Activated gamma-delta T cell treated with Interleukin-2 at 50 U/mL for 16 hours (primary cell): ENCODE data around the gene SP7.
"Not testable (repeated sequence)": the region's sequence is repeated elsewhere in the genome, so short reads cannot be mapped to it uniquely, and the experiment has no call there.

Experiments used
- DNase-seq: peaks from one replicate; pipeline ENCODE4 v3.0.0-alpha.2; 2020

Gene SP7

GRCh38 chr12:53345486-53346188 is 9.5 kb upstream of the SP7 start:
- no peak for DNase-seq

GRCh38 chr12:53344824-53345485 is 8.8 kb upstream of the SP7 start:
- peak; percentile 69 for DNase-seq

GRCh38 chr12:53344487-53344823 is 8.3 kb upstream of the SP7 start:
- DNase-seq, result peak; percentile 5

GRCh38 chr12:53343969-53344368 is 7.8 kb upstream of the SP7 start:
- DNase-seq, result no peak

GRCh38 chr12:53343449-53343848 is 7.3 kb upstream of the SP7 start:
- no peak for DNase-seq

- DNase-seq, result no peak
These were observed 4.2 kb upstream of the SP7 start for GRCh38 chr12:53340398-53340797.

GRCh38 chr12:53338916-53339315 is 2.8 kb upstream of the SP7 start:
- DNase-seq, result no peak

GRCh38 chr12:53338017-53338416 is 1.9 kb upstream of the SP7 start:
- DNase-seq, result peak; percentile 28

- no peak for DNase-seq
These were observed 1.3 kb downstream of the SP7 start for GRCh38 chr12:53334822-53335221.

GRCh38 chr12:53333845-53334244 is 2.3 kb downstream of the SP7 start:
- DNase-seq, result no peak

GRCh38 chr12:53333289-53333688 is 2.9 kb downstream of the SP7 start:
- no peak for DNase-seq

GRCh38 chr12:53332744-53333143 is 3.4 kb downstream of the SP7 start:
- DNase-seq, result no peak

GRCh38 chr12:53332339-53332738 is 3.8 kb downstream of the SP7 start:
- not testable (repeated sequence) for DNase-seq

- DNase-seq, result no peak
These were observed 5.5 kb downstream of the SP7 start for GRCh38 chr12:53330671-53331070.

- no peak for DNase-seq
These were observed 8.1 kb downstream of the SP7 start for GRCh38 chr12:53328043-53328435.

- DNase-seq, result no peak
These were observed 8.6 kb downstream of the SP7 start for GRCh38 chr12:53327435-53328042.

- DNase-seq, result no peak
These were observed 9.5 kb downstream of the SP7 start for GRCh38 chr12:53326460-53327185.

GRCh38 chr12:53325511-53326061 is 10.6 kb downstream of the SP7 start:
- DNase-seq, result peak; percentile 14

GRCh38 chr12:53324779-53325510 is 11.2 kb downstream of the SP7 start:
- peak; percentile 85 for DNase-seq

GRCh38 chr12:53324113-53324778 is 11.9 kb downstream of the SP7 start:
- DNase-seq, result peak; percentile 53

GRCh38 chr12:53320352-53321195 is 15.6 kb downstream of the SP7 start:
- DNase-seq, result no peak
